D341Med (cell line): ENCODE results near the gene SPIB.

Experiments used
- DNase-seq: peaks from one replicate; pipeline ENCODE4 v3.0.0; 2012; ENCODE audit warnings: low spot score

The SPIB gene

DNA sequence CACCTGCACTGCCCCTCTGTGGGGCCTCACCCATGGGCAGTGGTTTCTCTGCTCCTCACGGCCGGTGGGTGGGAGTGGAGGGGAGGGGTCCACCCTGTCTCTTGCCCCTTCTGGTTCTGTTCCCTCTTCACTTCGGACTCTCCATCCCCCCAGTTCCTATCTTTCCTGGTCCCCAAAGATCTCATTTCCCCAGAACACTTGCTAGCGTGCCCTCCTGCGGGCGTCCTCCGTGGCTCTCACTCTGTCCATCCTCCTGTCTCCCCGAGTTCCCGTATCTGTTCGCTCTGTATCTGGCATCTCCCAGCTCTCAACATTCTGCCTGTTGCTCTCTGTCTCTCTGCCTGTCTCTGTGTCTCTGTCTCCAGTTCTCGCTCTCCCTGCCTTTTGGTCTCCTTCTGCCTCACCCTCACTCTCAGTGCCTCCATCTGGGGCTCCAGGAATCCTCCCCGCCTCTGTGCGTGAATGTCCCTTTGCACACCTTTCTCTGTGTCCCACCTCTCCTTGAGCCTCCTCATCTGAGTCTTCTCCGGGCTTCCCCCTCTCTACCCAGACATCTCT is 363 bp downstream of the SPIB start:
- DNase-seq, result no peak

DNA sequence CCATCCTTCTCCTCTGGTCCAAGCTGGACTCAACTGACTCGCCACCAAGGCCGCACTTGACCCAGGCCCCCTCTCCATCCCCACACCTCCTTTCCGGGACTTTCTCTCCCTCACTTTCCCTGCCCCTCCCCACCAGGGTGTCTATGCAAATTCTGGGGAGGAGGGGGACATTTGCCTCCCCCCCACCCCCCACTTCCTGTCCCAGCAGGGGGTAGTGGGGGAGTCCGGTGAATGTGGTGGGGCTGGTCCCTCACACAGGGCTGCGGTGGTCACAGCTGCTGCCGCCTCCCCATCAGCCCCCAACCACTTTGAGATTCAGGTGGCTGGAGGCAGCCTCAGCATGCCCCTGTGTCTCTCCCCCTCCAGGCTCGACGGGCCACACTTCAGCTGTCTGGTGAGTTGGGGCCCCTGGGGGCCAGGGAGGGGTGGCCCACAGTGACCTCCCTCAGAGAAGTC is 870 bp downstream of the SPIB start:
- no peak for DNase-seq

- no peak for DNase-seq
These were observed 1.4 kb downstream of the SPIB start for GRCh38 chr19:50420127-50420526.

GRCh38 chr19:50420808-50421207 is 2.1 kb downstream of the SPIB start:
- no peak for DNase-seq

DNA sequence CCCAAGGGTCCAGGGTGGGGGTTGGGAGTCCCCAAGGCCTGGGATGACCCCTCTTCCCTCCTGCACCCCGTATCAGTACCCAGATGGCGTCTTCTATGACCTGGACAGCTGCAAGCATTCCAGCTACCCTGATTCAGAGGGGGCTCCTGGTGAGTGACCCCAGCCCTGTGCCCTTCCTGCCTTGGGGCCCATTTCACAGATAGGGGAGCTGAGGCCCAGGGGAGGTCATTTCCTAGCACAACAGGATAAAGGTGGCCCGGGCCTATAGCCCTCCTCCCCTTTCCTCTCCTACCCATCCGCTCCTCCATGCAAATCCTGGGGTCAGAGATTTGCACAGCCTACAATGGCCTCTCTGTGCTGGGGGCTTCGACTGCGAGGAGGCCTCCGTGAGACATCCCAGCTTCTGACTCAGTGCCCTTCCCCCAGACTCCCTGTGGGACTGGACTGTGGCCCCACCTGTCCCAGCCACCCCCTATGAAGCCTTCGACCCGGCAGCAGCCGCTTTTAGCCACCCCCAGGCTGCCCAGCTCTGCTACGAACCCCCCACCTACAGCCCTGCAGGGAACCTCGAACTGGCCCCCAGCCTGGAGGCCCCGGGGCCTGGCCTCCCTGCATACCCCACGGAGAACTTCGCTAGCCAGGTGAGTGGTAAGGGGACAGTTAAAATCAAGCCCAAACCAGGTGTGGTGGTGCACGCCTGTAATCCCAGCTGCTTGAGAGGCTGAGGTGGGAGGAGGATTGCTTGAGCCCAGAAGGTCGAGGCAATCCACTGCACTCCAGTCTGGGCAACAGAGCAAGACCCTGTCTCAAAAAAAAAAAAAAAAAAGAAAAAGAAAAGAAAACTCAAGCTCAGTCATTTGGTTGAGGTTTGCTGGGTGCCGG is 3.9 kb downstream of the SPIB start:
- no peak for DNase-seq

DNA sequence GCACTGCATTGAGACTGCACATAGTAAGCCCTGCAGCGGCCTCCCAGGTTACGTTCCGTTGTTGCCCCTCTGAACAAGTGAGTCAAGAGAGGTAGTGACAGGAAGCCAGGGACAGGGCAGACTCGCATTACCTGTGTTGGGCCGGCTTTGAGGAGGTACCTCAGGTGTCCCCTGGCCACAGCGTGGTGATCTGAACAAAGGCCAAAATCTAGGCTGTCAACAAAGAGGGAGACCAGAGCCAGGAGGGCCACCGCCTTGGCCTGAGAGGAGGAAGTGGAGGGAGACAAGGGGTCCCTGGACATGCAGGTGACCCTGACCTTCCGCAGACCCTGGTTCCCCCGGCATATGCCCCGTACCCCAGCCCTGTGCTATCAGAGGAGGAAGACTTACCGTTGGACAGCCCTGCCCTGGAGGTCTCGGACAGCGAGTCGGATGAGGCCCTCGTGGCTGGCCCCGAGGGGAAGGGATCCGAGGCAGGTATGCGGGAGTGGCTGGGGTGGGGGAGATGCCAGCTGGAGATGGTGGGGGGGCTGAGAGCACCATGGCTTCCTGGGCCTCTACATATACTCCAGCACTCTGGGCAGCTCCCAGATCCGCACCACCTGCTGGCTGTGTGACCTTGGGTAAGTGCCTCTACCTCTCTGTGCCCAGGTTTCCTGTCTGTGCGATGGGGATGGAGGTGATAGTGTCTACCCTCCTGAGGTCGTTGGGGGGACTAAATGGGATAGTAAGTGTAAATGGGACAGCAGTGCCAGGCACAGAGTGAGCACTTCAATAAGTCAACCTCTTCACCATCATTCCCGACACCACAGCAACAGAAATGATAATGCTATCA is 4.8 kb downstream of the SPIB start:
- DNase-seq, result no peak

GRCh38 chr19:50425581-50425980 is 6.8 kb downstream of the SPIB start:
- DNase-seq, result no peak

- DNase-seq, result no peak
These were observed 8.7 kb downstream of the SPIB start for GRCh38 chr19:50427318-50427925.

GRCh38 chr19:50427997-50428425 is 9.3 kb downstream of the SPIB start:
- no peak for DNase-seq

DNA sequence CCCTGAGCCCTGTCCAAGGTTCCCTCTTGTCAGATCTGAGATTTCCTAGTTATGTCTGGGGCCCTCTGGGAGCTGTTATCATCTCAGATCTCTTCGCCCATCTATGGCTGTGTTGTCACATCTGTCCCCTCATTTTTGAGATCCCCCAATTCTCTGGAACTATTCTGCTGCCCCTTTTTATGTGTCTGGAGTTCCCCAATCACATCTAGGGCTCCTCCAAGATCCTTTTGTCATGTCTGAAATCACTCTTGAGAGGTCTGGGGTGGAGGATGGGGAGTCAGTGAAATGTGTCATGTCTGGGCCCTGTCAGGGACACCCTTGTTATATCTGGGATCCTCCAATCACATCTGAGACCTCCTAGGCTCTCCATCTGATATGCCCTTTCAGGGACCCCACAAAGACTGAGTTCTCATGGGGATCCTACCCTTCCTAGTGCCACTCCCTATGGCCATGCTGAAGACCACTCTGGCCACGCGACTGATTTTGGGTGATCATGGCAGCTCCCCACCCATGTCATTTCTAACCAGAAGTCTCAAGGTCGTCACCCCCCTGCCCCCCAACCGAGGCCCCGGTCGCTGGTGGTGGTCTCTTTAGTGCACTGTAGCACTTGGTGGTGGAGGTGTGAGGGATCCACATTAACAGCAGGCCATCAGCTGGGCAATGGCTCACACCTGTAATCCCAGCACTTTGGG is 10.2 kb downstream of the SPIB start:
- no peak for DNase-seq

- DNase-seq, result no peak
These were observed 12.2 kb downstream of the SPIB start for GRCh38 chr19:50430888-50431342.

DNA sequence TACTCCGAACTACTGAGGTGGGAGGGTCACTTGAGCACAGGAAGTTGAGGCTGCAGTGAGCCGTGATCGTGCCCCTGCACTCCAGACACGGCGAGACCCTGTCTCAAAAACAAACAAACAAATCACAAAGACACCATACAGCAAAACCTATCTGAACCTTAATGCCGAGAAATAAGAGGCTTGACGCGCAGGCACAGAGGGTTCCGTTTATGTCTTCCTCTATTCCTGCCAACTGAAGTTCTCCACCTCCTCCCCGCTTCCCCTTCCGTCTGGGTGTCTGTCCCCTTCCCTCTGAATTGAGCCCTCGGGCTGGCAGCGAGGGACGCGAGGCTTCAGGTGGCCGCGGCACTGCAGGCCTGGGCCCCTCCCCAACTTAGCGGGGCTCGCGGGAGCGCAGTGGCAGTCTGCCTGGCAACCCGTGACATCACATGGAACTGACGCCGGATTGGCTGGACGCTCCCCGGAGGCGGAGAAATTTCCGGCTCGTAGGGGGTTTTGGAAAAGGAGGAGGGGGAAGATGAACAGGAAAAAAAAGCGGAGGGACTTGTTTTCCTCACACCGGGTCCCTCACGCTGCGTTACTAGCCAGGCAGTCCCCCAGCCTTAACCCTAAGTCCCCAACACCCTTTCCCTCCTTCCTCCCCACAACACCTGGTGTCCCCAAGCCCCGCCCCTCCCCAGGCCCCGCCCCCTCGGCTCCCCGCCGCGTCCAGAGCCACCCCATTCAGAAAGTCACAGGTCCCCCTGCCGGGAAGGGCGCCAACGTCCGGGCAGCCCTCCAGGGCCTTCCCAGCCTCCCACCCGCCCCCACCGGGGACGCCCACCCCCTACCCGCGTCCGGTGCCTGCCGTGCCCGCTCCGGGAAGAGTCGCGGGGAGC is 12.8 kb downstream of the SPIB start:
- peak; percentile 95 for DNase-seq

DNA sequence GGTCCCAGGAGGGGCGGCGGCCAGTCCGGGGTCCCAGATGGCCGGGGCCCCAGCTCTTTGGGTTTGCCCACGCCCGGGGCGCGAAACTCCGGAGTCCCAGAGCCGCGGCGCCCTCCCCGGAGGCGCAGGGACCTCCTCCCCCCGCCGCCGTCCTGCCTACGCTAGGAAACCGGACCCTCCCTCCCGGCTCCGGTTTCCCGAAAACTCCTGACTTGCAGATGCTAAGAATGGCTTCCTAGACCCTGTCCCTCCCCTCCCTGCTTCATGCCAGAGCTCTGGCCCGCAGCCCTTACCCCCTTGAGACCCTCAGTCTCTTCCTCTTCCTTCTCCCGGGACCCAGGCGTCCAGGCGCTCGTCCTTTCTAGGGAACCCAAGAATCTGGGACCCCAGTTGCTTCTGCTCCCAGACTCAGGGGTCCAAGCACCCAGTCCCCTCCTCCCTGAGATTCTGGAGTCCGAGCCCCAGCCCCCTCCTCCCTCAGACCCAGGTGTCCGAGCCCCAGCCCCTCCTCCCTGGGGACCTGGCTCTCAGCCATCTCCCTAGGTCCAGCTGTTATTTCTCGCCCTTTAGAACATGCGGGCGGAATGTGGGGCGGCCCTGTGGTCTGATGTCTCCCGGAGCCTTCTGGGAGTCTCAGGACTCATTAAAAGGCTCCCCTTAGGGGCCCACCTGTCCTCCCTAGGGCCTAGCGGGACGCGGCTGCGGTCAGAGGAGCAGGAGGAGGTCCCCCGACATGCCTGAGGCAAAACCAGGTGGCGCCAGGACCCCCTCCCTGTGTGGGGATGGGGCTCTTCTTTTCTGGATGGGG is 13.7 kb downstream of the SPIB start, which contains the start of gene MYBPC2:
TSS of gene MYBPC2 (plus strand) at position 672 of the 808 bp plus-strand sequence. CDS start at position 734, 62 bp downstream.
- DNase-seq, result no peak

DNA sequence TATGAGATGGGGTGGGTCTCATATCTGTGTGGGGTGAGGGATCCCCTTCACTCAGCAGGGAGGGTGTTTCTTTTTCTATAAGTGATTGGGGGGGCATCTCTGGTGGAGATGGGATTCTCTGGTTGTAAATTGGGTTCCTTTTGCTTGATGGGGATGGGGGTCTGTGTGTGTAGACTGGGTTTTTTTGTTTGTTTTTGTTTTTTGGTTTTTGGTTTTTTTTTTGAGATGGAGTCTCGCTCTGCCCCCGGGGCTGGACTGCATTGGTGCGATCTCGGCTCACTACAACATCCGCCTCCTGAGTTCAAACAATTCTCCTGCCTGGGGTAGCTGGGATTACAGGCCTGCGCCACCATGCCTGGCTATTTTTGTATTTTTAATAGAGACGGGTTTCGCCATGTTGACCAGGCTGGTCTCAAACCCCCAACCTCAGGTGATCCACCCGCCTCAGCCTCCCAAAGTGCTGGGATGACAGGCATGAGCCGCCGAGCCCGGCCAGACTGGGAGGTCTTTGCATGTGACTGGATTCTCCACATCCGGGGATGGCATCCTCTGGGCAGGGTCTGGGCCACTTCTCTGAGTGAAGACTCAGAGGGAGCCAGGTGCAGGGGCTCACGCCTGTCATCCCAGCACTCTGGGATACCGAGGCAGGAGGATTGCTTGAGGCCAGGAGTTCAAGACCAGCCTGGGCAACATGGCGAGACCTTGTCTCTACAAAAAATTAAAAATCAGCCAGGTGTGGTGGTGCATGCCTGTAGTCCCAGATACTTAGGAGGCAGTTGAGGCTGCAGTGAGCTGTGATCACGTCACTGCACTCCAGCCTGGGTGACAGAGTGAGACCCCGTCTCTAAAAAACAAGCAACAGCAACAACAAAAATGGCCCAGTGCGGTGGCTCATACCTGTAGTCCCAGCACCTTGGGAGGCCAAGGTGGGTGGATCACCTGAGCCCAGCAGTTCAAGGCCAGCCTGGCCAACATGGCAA is 14.8 kb downstream of the SPIB start:
- no peak for DNase-seq

DNA sequence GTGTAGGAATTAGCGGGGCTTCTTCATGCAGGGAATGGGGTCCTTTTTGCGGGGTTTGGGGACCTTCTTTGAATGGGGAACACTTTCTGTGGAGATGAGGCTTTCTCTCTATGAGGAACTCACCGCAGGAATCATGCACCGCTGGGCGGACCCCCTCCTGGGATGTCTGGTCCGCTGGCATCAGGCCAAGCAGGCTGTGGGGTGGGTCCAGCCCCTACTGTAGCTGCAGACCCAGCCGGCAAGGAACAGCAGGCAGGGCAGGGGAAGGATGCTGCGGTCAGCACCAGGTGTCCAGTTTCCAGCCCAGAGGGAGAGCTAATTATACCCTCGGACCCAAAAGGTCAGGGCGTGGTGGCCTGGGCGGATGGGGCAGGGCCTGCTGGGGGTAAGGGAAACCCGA is 15.8 kb downstream of the SPIB start:
- no peak for DNase-seq

- DNase-seq, result no peak
These were observed 16.5 kb downstream of the SPIB start for GRCh38 chr19:50435221-50435620.

GRCh38 chr19:50435627-50436026 is 16.9 kb downstream of the SPIB start:
- DNase-seq, result no peak

DNA sequence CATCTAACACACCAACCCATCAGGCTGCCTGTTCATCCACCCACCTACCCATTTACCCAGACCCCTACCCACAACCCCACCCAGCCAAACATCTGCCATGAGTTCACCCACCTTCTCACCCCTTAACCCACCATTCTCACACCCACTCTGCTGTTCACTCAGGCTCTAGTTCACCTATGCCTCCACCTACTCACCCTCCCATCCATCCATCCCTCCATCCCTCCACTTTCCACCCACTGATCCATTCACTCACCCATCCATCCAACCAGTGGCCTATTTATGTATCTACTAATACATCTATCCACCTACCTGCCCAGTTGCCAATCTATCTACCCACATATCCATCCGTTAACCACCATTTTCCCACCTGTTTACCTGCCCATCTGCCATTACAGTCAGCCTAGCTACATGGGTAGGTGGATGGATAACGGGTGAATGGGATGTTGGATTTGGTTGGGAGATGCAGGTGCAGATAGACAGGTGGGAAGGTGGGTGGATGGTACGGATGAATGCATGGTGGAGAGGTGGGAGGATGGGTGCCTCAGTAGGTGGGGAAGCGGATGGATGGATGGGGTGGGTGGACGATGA is 19.2 kb downstream of the SPIB start:
- DNase-seq, result no peak
